Stimulated activated CD8-positive, alpha-beta memory T cell treated with anti-CD3 and anti-CD28 coated beads, Interleukin-15, amount 100 ng/mL, for 1 hour (primary cell): ENCODE measurements around the gene TMCC1.
"Not testable (repeated sequence)": the region's sequence is repeated elsewhere in the genome, so short reads cannot be mapped to it uniquely, and the experiment has no call there.

Experiments
- DNase-seq: peaks from one replicate; pipeline ENCODE4 v3.0.0-alpha.2; 2020; ENCODE audit warnings: low read depth

The TMCC1 gene

DNA sequence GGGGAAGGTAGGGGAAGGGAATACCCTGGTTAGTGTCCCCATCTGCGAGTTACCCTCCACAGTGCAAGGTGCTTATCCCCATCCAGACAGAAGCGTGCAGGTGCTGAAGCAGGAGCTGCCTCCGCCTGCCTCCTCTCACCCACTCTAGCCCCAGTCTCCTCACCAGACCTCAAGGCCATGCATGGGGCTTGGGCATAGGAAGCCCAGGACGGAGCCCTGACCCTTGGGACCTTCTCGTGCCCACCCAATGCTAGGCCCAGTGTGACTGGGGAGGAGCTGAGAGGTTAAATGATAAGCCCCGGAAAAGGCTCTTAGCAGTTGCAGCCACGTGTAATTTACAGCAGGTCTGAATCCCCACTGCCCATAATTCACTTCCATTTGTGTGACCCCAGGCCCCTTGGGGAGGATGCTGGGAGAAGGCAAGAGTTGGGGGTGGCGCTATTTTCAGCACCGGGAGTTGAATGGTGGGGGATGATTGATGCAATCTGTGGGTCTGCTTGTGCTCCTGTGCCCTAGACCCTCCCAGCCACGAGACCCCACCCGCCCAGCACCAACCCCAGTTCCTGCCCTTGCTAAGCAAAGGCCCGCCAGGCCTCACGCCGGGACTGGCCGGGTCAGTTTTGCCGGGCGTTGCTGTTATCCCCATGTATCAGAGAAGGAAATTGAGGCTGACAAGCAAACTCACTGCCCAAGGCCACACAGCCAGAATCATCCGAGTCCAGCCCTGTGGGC lies 272.5 kb downstream of the TMCC1 start:
- DNase-seq, result no peak

DNA sequence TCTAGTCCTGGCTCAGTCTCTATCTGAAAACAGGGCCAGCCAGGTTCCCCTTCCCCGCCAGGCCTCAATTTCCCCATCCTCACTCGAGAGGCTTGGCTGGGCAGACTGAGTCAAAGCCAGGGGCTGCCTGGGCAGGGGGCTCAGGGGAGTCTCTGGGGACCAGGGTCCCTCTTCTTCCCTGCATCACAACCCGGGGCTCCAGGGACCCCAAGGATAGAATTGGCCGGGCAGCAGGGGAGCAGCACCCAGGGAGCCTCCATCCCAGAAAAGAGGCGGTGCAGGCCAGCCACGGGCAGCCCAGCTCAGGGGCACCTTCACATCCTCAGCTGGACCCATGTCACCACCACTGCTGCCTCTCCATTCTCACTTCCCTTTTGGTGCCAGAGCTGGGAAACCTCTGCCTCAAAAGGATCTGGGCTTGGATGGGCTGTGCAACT lies 273.8 kb downstream of the TMCC1 start:
- DNase-seq, result no peak

DNA sequence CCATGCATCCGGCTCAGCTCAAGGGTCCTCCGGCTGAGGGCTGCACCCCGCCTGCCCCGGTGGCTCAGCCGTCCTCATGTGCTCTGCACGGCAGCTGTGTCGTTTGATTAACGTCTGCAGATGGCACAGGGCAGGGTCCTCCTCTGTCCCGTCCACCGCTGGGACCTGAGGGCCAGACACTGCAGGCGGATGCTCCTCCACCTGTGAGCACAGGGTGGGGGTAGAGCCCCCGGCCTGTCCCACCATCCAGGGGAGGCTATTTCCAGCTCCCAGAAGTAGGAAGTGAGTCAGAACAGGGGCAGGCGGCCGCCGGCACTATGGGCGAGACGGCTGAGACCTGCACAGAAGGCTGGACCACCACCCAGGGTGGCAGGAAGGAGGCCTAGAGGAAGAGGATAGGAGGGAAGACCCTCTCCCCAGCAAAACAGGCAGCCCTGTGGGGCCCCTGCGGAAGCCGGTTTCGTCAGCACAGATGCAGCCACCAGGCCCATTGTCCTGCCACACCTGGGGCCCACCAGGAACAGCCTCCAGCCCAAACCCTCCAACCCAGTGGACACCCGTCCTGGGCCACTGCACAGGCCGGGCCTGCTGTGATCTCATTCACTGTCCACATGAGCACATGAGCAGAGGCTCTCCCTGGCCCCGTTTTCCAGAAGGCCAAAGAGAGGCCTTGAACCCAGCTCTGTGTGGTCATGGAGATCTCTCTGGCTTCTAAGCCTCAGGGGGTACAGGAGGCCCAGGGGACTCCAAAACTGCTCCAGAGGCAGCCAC lies 274.4 kb downstream of the TMCC1 start:
- DNase-seq, result no peak

DNA sequence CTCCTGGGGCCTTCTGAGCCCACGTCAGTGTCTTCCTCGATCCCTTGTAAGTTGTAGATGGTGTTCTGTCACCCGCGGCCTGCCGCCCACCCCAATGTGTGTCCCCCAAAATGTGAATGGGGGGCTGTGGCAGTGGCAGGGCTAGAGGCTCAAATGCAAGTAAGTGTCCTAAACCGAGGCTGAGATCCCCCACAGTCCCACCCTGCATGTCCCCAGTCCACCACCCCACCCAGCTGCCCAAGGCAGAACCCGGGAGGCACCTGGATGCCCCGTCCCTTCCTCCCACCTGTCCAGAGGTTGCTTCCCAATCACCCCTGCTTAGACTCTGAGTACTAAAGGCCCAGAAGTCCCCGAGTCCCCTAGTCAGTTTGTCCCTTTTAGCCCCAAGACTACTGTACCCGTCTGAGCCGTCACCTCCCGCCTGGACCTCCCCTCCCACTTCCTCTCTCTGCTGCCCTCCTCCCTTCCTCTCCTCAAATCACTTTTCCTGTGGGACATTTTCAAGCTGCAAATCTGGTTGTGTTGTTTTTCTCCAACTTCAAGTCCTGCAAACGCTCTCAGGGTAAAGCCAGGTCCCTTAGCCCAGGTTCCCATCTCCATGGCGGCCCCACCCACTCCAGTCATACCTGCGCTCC lies 275.2 kb downstream of the TMCC1 start:
- DNase-seq, result no peak

DNA sequence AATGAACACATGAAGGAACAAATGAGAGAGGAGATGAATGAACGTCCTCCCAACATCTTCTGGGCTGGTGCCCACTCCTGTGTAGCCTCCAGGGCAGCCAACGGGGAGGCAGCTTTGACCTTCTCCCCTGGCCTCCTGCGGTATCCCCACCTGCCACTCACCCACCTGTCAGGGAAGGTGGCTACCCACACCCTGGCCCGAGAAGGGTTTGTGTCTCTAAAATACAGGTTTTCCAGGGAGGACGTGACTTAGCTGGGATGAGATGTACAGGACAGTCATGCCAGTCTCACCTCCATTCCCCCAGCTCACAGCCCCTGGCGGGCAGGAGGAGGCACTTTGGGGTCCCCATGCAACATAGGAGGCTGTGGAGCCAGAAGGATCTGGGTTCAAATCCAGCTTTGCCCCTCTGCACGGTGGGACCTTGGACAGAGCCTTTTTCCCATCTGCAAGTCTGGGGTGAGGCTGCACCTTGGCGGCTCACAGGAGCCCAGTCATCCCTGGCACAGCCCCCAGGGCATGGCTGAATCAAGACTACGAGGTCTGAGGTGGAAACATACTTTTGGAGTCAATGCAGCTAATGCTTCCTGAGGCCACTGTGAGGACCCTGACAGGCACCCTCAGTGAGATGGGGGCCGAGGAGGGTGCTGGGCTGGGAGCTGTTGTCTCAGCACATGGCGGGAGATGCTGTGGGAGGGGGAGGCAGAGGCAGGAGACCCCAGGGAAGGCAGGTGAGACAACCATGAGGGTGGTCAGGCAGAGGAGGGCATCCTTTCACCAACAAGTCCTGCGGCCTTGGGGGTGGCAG lies 275.9 kb downstream of the TMCC1 start:
- DNase-seq, result no peak

DNA sequence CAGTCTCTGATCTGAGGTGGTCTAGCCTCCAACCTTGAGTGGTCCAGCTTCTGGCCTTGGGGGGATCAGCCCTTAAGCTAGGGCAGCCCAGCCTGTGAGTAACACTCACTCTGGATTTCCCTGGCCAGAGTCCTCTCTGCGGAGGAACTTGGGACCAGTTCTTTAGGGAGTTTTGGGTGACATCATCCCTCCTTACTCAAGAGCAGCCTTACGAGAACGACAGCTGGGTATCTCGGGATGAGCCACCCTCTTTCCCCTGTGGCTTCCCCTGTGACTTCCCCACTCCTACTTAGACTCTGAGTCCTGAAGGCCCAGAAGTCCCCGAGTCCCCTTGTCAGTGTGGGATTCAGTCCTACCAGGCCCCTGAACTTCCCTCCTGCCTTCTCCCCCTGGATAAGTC lies 276.8 kb downstream of the TMCC1 start:
- DNase-seq, result no peak

DNA sequence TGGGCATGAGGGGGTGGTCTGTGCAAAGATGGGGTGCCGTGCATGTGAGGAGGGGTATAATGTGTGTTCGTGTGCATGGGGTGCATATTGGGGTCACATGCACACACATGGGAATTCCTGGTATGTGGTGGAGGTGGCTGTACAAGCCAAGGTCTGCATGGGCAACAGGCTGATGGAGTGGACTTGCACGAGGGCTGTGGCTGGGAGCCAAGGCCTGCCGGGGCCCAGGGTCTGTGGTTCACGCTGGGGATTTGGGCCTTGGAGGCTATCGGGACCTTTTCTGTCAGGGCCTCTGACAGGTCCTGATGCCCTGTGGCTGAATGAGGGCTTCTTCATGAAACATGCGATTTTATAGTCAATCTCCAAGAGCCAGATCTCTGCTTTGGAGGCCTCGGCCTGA lies 277.2 kb downstream of the TMCC1 start:
- DNase-seq, result no peak

DNA sequence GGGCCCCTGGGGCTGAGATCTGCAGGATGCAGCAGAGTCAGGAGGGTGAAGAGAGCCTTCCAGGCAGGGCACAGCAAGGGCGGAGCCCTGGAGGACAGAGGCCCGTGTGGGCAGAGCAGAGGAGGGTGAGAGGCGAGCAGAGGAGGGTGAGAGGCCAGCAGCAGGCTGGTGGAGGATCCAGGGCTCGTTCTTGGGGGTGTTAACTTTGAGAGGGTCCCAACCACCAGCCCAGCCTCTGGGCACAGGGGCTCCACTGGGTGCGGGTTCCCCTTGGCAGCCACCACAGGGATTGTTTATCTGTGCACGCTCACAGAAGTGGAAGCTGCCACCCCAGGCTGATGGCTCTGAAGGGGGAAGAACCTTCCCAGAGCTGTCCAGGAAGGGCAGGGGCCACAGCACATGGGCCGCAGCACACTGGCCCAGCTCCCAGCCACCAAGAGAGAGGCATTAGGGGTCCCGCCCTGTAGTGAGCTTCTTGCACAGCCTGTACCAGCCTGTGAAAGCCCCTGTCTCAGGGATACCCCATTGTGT lies 277.7 kb downstream of the TMCC1 start:
- DNase-seq, result no peak

DNA sequence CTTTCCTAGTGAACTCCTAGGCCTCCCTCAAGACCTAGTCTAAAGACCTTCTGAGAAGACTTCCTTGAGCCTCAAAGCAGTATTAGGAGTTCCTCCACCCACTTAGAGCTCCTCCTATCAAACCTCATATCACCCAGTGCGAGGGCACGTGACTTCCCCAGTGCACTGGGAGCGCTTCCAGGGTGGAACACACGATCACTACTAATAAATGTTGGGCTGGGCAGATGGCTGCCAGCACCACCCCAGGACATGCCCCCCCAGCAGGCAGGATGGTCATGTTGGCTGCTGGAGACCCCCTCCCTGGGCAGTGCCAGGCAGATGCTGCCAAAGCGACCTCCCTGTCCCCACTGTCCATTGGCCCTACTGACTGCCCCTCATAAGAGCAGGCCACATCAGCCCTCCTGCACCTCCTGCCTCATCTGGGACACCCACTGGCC lies 278.6 kb downstream of the TMCC1 start:
- no peak for DNase-seq

DNA sequence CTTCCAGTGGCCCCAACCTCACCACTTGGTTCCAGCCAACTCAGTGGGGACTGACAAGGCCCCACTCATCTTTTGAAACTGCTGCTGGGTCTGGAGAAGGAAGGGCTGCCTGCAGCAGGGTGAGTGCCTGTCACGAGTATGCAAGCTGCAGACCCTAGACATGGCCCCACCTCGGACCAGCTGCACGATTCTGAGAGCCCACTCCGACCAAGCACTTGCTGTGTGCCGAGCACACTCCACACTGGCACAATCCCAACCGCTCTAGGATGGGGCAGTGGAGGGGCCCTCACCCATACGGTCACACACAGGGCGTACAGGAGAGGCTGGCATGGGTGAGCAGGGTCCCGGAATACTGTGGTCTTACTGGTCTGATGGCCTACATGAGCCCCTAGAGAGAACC lies 279.1 kb downstream of the TMCC1 start:
- DNase-seq, result no peak

DNA sequence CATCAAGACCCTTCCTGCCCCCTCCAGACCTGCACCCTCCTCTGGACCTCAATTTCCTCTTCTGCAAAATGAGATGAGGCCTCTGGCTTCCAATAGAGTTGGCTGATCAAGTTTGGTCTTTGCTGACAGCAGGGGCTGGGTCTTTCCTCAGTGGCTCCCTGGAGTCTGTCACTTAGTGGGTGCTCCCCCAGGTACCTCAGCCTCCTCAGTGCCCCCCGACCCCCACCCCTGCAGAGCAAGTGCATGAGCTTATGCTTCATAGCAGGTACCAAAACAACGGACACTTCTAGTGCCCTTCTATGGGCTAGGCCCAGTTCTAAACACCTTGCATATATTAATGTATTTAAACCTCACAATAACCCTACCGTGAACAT lies 280.2 kb downstream of the TMCC1 start:
- no peak for DNase-seq

DNA sequence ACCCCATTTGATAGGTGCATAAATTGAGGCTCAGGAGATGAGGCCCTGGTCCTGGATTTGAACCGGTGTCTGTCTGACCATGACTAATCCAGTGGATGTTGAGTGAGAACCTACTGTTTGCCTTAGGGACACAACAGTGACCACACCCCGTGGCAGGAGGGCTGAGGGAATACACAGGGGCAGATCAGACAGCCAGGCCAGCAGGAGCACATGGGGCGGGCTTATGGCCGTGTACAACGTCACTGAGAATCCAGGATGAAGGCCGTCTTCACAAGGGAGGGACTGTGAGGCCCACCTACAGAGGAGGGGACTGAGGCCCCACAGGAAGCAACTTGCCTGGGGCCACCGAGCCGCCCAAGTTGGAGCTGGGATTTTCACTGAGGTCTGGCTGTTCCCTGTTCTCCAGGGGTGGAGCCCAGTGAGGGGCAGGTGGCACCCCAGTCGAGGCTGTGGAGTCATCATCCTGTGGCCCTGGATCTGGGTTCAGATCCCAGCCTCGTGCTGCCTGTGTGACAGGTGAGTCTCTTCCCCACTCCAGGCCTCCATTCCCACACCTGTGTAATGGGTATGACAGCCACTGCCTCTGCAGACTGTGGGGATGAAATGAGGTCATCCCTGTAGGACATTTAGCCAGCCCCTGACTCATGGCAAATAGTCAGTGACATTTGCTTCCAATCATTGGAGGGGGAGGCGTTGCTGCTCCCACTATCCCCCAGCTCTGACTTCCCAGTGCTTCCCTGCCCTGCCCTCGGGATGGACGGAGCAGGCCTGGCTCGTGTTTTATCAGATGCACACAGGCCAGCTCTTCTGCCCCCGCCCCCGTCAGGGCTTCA lies 280.8 kb downstream of the TMCC1 start:
- DNase-seq, result no peak

DNA sequence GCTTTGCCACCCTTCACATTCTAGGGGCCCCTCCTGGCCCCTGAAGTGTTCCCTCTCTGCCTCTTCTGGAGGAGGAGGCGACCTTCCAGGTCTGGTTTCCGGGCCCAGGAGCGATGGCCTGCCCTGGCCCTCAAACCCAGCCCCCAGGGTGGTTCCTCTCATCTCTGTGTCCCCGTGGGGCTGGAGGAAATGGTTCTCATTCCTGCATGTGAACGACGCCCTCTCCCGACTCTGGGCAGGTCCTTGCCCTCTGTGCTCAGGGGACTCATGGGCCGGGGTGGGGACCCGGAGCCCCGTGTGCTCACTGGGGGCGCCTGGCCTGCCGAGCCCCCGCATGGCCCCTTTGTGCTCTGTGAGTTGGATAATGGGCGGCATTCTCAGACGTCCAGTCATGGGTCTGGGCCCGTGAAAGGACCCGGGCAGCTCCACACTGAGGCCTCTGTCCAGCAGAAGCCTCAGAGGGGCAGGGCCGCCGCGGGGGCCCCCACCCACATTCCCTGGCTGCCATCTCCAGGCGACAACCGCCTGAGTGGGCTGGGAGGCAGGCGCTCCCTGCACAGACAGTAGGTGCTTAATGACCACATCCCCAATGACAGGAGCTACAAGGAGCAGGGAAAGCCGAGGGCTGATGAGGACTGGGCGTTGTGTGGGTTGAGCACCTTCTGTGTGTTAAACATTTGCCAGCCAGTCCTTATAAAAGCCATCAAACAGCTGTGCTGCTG lies 281.5 kb downstream of the TMCC1 start:
- DNase-seq, result no peak

DNA sequence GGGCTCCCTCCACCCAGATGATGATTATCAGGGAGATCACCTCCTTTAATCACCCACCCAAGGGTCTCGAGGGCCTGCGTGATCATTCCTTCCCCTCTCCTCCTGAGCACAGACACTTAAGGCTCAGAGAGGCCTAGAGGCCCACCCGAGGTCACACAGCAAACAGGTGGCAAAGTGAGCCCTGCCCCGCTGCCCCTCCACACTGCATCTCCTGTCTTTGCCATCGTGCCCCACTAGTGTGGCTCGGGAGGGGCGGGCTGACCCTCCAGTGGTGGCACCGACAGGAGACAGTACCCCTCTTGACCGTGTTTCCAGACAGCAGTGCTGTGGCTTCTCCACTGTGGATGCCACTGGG lies 282.1 kb downstream of the TMCC1 start:
- no peak for DNase-seq

DNA sequence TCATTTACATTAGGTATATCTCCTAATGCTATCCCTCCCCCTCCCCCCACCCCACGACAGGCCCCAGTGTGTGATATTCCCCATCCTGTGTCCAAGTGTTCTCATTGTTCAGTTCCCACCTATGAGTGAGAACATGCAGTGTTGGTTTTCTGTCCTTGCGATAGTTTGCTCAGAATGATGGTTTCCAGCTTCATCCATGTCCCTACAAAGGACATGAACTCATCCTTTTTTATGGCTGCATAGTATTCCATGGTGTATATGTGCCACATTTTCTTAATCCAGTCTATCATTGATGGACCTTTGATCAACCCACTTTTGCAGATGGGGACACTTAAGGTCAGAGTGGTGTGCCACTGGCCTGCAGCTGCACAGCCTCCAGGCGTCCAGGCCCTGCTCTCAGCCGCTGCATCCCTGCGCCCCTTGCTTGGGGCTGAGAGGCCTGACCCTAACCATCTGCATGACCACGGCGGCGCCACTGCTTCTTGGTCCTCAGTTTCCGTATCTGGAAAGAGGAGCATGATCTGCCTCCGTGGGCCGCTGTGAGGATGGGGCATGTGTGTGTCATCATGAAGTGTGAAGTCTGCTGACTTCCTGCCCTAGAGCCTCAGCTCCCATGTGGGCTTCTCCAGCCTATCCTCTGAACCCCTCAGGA lies 282.6 kb downstream of the TMCC1 start:
- DNase-seq, result not testable (repeated sequence)

DNA sequence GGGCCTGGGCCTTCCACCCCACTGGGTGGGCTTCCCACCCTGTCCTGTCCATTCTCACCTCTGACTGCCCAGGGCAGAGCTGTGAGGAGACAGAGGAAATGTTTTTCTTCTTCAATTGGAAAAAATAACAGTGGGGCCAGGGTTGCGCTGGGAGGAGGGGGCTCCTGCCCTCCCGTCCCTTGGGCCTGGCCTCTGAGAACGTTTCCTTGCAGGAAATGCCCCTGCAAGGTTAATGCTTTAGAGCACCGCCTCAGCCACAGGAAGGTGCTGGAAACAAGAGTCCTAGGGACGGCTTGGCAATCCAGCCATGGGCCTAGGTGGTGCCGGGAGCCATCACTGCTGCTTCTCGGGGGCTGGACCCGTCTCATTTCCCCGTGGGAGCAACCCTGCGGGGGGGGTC lies 283.2 kb downstream of the TMCC1 start:
- DNase-seq, result no peak

DNA sequence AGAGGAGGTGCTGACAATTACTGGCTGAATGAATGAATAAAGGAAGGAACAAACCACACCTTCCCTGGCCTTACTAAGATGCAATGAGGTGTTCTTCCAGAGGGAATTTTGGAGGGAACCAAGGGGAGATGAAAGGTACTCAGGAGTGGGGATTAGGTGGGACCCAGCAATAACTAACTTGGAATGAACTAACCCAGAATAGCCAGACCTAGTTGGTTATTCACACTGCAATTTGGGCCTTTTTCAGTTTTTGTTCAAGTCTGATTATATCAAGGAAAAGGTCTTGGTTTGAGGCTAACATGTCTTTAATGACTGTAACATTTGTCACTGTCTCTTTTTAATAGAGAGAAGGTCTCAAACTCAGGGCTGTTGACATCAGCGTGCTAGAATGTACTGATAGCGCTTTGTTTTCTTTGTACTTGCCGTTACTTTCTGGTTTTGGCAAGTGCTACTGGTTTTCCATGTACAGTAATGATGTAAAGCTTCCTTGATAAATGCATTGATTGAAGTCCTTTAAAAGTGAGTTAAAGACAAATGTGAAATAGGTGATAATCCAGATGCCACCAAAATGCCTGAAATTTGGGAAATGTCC lies 283.8 kb downstream of the TMCC1 start:
- DNase-seq, result no peak

DNA sequence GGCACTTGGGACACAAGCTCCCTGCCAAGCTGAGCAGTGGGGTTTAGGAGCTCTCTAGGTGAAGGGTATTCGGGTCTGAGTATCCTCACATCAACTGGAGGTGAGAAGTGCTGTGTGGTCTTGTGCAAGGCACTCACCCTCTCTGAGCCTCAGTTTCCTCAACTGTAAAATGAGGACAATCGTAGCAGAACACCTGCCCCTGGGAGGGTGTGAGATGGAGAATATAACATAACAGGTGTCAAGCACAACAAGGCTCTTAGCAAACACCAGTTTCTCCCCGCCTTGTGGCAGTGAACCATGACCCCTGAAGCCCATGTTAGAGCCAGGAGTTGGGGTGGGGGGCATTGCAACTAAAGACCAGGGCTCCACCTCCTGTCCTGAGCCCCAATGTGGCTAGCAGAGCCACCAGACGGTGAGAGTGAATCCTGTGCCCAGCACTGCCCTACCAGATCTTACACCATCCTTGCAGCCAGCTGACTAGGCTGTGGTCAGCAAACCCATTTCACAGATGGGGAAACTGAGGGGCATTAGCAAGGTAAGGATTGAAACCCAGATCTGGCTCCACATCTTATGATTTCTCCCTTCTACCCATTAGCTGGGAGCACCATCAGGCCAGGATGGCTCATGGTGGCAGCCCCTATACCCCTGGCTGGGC lies 284.4 kb downstream of the TMCC1 start:
- DNase-seq, result no peak
